Glutamatergic neuron (in vitro differentiated cells): ENCODE measurements around the gene VAPB. TPM values are rescaled to one million over a fixed set of nuclear protein-coding genes. Genes with fewer than 3 reads are reported as not detected.

Experiments
- DNase-seq: peaks from one replicate; pipeline ENCODE4 v3.0.0; 2022
- H3K27ac Mint-ChIP-seq: one replicate; pipeline ENCODE4 v1.8.0; 2020; ENCODE audit warnings: mild to moderate bottlenecking, mixed read lengths, inconsistent platforms; ENCODE audit not compliant: unreplicated experiment
- H3K27me3 Mint-ChIP-seq: one replicate; pipeline ENCODE4 v1.8.0; 2020; ENCODE audit warnings: mild to moderate bottlenecking, moderate library complexity, mixed read lengths, inconsistent platforms; ENCODE audit not compliant: unreplicated experiment
- H3K36me3 Mint-ChIP-seq: one replicate; pipeline ENCODE4 v1.8.0; 2020; ENCODE audit warnings: mild to moderate bottlenecking, mixed read lengths, inconsistent platforms; ENCODE audit not compliant: unreplicated experiment
- H3K4me1 Mint-ChIP-seq: one replicate; pipeline ENCODE4 v1.8.0; 2020; ENCODE audit warnings: mild to moderate bottlenecking, low read depth, mixed read lengths, inconsistent platforms; ENCODE audit not compliant: unreplicated experiment
- H3K4me3 Mint-ChIP-seq: one replicate; pipeline ENCODE4 v1.8.0; 2020; ENCODE audit warnings: mild to moderate bottlenecking, mixed read lengths, inconsistent platforms; ENCODE audit not compliant: unreplicated experiment
- H3K9me3 Mint-ChIP-seq: one replicate; pipeline ENCODE4 v1.8.0; 2020; ENCODE audit warnings: mild to moderate bottlenecking, moderate library complexity, mixed read lengths, inconsistent platforms; ENCODE audit not compliant: unreplicated experiment
- CTCF ChIP-seq: fragments of 200-600 bp; sonication (generic); IDR thresholded peaks from one replicate; pipeline ENCODE4 v1.5.0; 2021; ENCODE audit not compliant: partially characterized antibody, unreplicated experiment
- total RNA-seq: library from RNA; stranded (reverse); fragmentation: NEBNext Ultra II Directional; extraction: Animal tissue kit (Norgen Biotek cat#: 25700); gene quantifications from one replicate; pipeline ENCODE4 v1.2.1, GENCODE V29; 2021; ENCODE audit not compliant: unreplicated experiment

VAPB gene
- total RNA-seq, 1 donor from 2014 or later: 60.5 TPM

- Mint-ChIP-seq H3K27me3 (peaks cover 5% of the 10 kb centered on the region), H3K27ac (no peak overlapping the region), H3K4me1 (peaks cover 16% of the 10 kb centered on the region), H3K9me3 (no peaks in the 10 kb centered on the region), H3K4me3 (peak overlapping the region; percentile 11), H3K36me3 (peaks cover 4% of the 10 kb centered on the region)
- TF ChIP-seq CTCF: no peak
- DNase-seq: no peak
Measured at GRCh38 chr20:58374027-58374850, 14.8 kb upstream of the VAPB start.

GRCh38 chr20:58374906-58375758 is 13.9 kb upstream of the VAPB start:
- peaks cover 16% of the 10 kb centered on the region for H3K4me1 Mint-ChIP-seq
- H3K4me3 Mint-ChIP-seq: no peak overlapping the region

GRCh38 chr20:58375759-58376352 is 13.2 kb upstream of the VAPB start:
- peaks cover 6% of the 10 kb centered on the region for H3K36me3 Mint-ChIP-seq
- TF ChIP-seq CTCF: no peak
- peak overlapping the region; percentile 44 for H3K27ac Mint-ChIP-seq
- H3K27me3 Mint-ChIP-seq: peaks cover 5% of the 10 kb centered on the region
- peaks cover 16% of the 10 kb centered on the region for H3K4me1 Mint-ChIP-seq
- H3K4me3 Mint-ChIP-seq: peak overlapping the region; percentile 7
- no peak for DNase-seq
- no peaks in the 10 kb centered on the region for H3K9me3 Mint-ChIP-seq

More at GRCh38 chr20:58374906-58375758, 13.9 kb upstream of the VAPB start:
- Mint-ChIP-seq H3K27ac (peak overlapping the region; percentile 44), H3K36me3 (peaks cover 4% of the 10 kb centered on the region), H3K27me3 (peaks cover 5% of the 10 kb centered on the region), H3K9me3 (no peaks in the 10 kb centered on the region)
- no peak for TF ChIP-seq CTCF
- DNase-seq: no peak

GRCh38 chr20:58377017-58377416 is 12.0 kb upstream of the VAPB start:
- peaks cover 16% of the 10 kb centered on the region for H3K4me1 Mint-ChIP-seq
- peaks cover 5% of the 10 kb centered on the region for H3K27me3 Mint-ChIP-seq
- no peak overlapping the region for H3K27ac Mint-ChIP-seq
- DNase-seq: no peak
- no peak overlapping the region for H3K4me3 Mint-ChIP-seq
- no peak for TF ChIP-seq CTCF
- H3K36me3 Mint-ChIP-seq: peaks cover 11% of the 10 kb centered on the region
- H3K9me3 Mint-ChIP-seq: no peaks in the 10 kb centered on the region
